GM18951 (cell line): ENCODE results near the gene RPH3AL.

Experiments used
- POLR2A ChIP-seq: IDR thresholded peaks from 4 replicates; pipeline ENCODE4 v1.6.1; 2011; ENCODE audit warnings: mild to moderate bottlenecking; ENCODE audit not compliant: insufficient read length, insufficient read depth; ENCODE audit errors: extremely low read depth
- in situ Hi-C: fragments of 300-500 bp; cut with MboI; formaldehyde crosslinking; loops from one replicate; pipeline ENCODE4 v1.12.0; 2022; ENCODE audit warnings: low sequenced_read_pairs, mixed read lengths, inconsistent platforms; ENCODE audit not compliant: unreplicated experiment

RPH3AL gene

GRCh38 chr17:269616-270514 lies 82.7 kb downstream of the RPH3AL start:
- in situ Hi-C loops = no loop called here
- no peak for TF ChIP-seq POLR2A

DNA sequence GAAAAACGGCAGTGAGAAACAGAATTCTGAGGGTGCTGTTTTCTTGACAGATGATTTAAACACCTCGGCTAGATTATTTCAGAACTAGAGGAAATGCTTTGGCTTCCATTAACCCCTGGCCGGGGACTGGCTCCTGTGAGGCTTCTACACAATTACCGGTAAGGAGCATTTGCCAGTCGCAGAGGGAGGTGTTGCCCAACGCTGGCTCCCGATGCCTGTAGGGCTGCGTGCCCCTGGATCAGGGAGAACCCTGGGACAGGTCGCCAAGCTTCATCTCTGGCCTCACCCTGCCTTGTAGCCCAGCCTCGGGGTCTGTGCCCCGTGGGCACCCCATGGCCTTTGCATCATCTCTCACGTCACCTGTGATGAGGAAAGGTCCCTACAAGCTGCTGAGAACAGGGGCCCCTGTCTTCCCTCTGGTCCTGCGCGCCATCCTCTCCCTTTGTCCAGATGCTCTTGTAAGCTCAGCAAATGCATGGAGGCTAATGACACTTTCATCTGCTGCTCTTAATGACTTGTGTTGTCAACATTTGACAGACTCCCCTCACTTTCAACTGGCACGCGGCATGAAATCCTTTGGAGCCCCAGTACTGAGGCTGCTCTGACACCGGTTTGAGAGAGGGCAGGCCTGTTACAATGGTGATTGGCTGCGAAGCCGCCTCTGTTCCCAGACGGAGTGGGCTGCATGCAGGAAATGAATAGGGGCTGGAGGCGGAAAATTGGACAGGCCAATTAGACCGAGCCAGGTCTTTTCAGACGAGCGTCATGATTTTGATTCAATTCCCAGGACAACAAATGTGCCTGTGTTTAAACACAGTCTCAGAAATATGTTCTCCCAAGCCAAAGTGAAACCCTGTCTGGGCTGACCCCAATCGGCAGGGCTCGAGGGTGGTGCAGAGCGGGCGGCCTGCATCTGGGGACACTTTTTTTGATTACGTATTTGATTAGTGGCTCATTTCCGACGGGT lies 85.6 kb downstream of the RPH3AL start:
- no peak for TF ChIP-seq POLR2A
- in situ Hi-C loops = no loop called here

DNA sequence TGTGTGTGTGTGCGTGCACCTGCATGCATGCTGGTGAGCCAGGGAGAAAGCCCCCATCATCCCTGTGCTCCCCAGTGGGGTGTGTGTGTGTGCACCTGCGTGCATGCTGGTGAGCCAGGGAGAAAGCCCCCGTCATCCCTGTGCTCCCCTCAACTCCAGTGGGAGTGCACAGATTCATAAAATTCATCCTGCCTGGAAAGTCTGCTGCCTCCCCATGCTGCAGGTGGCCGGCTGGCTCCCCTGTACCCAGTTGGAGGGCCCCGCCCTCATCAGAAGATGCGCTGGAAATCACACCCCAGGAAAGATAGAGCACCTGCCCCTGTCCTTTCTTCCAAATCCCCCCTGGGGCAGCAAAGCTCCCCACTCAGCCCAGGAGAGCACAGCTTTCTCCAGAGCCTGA lies 86.4 kb downstream of the RPH3AL start:
- in situ Hi-C loops = no loop called here
- no peak for TF ChIP-seq POLR2A

DNA sequence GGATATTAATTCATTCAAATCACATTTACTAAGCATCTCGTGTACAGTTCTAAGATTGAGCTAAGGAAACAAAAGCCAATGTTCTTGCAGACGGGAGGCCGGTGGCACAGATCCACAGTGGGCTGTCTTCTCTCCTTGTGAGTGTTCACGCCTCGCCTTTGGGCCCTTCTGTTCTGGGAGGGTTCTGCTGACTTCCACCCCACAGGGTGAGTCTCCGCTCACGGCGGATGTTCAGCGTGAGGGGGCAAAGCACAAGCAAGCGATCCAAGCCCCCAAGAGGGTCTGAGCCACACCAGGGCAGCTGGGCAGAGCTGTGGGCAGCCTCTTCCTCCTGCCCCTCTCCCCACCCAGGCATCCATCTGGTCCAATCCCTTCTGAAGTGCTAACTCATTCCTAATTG lies 86.9 kb downstream of the RPH3AL start:
- no peak for TF ChIP-seq POLR2A

GRCh38 chr17:263773-264172 lies 88.8 kb downstream of the RPH3AL start:
- no peak for TF ChIP-seq POLR2A
- in situ Hi-C loops = no loop called here

More for the DNA sequence above, 86.9 kb downstream of the RPH3AL start:
- in situ Hi-C loops = no loop called here

- no peak for TF ChIP-seq POLR2A
- in situ Hi-C loops = no loop called here
These were observed 89.3 kb downstream of the RPH3AL start for GRCh38 chr17:263271-263670.

GRCh38 chr17:261635-262034 lies 91.0 kb downstream of the RPH3AL start:
- no peak for TF ChIP-seq POLR2A
- in situ Hi-C loops = no loop called here

GRCh38 chr17:260944-261343 lies 91.7 kb downstream of the RPH3AL start:
- no peak for TF ChIP-seq POLR2A
- in situ Hi-C loops = no loop called here

- in situ Hi-C loops = no loop called here
- TF ChIP-seq POLR2A = no peak
These were observed 92.4 kb downstream of the RPH3AL start for GRCh38 chr17:260031-260791.

DNA sequence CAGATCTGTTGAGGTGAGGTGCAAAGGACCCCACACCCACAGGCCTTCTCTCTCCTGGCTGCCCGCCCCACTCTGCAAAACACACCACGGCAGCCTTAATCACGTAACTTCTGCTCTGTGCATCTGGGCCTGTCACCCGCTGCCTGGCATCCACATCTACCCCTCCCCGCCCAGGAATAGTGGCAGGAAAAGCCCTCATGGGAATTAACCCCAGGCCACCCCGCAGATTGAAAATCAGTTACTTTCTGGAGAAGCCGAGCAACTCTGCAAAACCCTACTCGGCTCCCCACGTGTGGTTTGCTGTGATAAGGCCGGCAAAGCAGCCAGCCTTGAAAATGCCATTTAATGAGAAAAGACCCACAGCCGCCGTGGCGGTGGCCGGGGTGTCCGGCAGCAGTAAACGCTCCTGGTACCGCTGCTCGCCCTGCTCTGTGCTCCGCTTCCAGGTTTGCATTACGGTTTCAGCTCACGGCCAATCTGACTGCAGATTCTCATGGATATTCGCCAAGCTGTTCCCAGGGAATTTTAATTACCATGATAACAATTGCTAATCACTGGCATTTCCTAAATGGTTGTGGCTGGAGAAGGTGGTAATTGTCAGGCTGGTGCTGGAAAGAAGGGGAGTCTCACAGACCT lies 93.1 kb downstream of the RPH3AL start:
- TF ChIP-seq POLR2A = no peak
- in situ Hi-C loops = no loop called here

DNA sequence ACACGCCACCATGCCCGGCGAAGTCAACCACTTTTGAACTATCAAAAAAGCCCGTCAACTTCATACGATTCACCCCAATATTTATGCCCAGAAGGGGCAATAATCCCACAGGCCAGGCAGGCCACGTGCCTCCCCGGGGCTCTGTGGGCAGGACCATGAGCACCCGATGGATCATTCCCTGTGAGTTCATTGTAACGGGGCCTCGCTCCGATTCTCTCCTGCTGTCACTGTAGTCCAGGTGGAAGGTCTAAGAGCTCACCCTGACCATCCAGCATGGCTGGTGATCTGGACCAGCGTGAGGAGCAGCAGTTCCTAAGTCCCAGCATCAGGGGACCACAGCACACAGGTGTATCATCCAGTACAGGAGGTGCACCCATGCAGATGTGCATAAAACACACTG lies 93.7 kb downstream of the RPH3AL start:
- in situ Hi-C loops = no loop called here
- no peak for TF ChIP-seq POLR2A

DNA sequence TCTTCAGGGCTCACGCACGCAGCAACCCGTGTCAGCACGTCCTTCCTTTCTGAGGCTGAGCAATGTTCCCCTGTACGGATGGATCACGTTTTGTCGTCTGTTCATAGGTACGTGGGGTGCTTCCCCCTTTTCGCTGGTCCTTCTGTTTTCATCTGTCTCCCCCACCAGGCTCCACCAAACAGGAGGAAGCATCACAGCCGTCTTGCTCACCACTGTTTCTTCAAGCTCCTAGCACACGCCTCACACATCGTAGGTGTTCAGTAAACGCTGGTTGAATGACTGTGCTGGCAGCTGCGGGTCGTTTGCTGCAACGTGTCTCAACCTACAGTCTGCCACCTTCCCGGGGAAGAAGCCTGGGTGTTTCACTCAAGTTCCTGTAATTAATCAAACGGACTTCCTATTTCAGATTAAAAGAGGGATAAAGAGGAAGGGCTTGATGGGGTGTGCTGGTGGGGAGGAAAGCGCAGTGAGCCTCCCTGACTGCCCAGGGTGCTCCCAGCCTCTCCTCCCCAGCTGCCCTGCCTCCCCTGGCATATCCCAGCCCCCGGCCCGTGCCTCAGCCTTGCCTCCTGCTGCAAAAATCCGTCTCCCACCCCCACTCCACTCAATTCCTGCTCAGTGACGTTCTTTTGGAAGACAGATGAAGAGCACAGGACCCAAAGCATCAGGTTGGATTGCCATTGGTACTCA lies 94.4 kb downstream of the RPH3AL start:
- in situ Hi-C loops = no loop called here

More for the DNA sequence above, 94.4 kb downstream of the RPH3AL start:
- no peak for TF ChIP-seq POLR2A
